HFF-Myc (cell line): ENCODE data around the gene KRT8.

Experiments used
- DNase-seq: peaks from one replicate; pipeline ENCODE4 v3.0.0-alpha.2; 2011; ENCODE audit warnings: low read depth; ENCODE audit errors: extremely low read depth
- H3K4me3 ChIP-seq: replicated peaks from 2 replicates; pipeline ENCODE4 v1.5.1; 2011; ENCODE audit warnings: low read depth, mild to moderate bottlenecking, control low read depth, low read length
- TF ChIP-seq, protein P1 (sequence below): IDR thresholded peaks from 2 replicates; pipeline ENCODE4 v1.5.1; 2012; ENCODE audit warnings: mild to moderate bottlenecking, low read depth, low read length, control low read depth; ENCODE audit errors: missing control alignments

The KRT8 gene

DNA sequence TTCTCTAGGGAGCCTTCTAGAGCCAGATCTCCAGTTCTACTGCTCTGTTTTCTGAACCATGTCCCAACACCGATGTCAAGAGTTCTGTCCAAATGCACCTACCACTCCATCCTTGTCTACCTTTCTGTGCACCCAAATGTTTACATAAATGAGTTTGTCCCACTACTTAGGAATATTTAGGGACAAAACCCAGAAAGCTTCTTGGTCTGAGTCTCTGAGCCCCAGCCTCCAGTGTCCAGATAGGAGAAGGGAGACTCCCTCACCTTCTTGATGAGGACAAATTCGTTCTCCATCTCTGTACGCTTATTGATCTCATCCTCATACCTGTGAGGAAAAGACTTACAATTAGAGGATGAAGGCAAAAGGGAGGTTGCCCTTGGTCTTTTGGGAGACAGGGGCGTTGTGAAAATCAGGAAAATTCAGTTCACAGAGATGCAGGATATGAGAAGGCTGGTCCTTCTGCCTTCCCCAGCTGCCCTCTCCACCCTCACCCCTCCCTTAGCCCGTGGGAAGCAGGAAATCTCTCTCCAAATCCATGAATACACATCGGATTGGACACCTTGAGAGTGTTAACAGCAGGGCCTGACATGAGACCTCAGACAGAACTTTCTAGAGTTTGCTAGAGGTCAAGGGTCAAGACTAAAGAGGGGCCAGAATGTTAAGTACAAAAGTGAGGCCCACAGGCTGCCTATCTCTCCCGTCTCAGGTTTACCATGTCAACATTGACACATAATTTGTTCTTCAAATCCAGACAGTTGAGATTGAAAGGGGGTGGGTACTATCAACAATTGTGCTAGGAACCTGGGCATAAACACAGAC is 3.8 kb downstream of the KRT8 start:
- TF ChIP-seq, protein P1, sequence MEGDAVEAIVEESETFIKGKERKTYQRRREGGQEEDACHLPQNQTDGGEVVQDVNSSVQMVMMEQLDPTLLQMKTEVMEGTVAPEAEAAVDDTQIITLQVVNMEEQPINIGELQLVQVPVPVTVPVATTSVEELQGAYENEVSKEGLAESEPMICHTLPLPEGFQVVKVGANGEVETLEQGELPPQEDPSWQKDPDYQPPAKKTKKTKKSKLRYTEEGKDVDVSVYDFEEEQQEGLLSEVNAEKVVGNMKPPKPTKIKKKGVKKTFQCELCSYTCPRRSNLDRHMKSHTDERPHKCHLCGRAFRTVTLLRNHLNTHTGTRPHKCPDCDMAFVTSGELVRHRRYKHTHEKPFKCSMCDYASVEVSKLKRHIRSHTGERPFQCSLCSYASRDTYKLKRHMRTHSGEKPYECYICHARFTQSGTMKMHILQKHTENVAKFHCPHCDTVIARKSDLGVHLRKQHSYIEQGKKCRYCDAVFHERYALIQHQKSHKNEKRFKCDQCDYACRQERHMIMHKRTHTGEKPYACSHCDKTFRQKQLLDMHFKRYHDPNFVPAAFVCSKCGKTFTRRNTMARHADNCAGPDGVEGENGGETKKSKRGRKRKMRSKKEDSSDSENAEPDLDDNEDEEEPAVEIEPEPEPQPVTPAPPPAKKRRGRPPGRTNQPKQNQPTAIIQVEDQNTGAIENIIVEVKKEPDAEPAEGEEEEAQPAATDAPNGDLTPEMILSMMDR: no peak
- no peak overlapping the region for H3K4me3 ChIP-seq
- no peak for DNase-seq

DNA sequence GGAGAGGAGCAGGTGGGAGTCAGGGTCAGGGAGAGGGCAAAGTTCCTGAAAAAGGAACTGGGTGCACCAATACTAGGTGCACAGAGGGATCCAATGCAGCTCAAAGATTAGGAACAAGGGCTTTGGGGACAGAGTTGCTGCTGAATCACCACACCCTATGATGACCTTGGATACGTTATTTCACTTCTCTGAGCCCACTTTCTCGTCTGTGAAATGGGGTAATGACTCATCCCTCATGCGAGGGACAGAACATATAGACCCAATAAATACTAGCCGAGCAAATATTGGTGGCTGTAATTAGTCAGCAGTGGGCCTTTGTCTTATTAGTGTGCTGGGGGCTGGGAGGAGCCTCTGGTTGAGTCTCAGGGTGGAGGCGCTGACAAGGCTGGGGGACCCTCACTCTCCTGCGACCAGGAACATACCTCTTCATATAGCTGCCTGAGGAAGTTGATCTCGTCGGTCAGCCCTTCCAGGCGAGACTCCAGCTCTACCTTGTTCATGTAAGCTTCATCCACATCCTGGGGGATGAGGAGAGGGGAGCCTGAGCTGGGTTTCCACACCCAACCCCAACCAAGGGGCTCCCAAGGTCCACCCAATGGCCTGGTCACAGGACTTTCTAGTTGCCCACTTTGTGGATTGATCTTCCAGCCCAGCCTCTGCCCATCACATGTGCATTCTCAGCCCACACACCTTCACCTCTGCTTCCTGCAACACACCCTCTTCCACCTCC is 4.5 kb downstream of the KRT8 start:
- DNase-seq: no peak
- TF ChIP-seq, protein P1: no peak
- H3K4me3 ChIP-seq: no peak overlapping the region

DNA sequence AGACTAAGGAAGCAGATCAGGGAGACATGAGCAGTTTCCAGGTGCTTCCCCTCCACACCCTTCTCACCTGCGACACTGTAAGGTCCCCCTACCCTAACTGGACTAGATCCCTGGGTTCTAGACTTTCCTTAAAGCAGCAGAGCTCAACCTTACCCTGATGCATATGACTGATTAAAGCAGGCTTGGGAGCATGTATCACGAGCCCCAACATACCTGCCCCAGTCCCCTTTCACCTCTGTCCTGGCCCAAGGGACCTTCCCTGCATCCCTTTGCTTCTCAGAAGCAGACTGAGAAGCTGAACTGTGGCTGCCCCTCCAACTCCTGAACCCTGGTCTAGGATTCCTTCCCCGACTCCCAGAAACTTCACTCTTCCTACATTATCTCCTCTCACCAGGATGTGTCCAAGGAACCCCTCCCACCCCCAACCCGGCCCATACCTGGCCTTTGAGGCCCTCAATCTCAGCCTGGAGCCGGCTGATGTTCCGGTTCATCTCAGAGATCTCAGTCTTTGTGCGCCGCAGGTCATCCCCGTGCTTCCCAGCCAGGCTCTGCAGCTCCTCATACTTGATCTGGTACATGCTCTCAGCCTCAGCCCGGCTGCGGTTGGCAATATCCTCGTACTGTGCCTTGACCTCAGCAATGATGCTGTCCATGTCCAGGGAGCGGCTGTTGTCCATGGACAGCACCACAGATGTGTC is 5.4 kb downstream of the KRT8 start:
- no peak for DNase-seq
- TF ChIP-seq, protein P1: no peak
- no peak overlapping the region for H3K4me3 ChIP-seq

DNA sequence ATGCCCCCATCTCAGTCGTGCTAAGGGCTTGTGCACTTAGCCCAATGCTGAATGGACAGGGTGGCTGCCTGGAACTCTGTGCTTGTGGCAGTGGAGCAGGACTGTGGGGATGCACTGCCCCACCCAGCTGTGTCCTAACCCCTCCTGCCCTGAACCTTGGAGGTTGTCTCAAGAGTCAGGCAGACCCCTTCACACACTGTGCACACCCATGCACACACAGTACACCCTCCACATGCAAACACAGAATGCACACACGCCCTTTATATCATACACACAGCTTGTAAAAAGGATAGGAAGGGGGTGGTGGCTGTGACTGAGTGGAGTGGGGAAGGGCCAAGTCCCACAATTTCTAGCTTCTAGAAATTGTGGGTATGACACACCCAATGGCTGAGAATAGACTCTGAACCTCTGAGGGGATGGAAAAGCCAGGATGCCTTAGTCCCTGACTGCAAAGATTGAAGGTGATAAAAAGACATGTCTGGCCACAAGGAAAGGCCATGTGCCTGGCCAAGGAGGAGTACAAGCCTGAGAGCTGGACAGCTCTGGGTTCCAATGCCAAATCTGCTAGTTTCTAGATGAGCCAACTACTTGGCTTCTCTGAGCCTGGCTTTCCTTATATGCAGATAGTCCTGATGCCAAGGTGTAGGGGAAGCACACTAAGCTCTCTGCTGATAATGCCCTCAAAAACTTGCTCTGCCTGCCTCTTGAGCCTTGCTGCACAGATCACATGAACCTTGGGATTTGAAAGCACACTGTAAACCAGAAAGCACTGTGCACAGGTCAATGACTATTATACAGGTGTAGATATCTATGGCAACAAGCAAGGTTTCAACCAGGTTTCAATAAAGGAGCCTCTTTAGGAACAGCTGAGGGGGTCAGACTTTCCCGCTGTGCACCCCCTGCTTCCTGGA is 8.4 kb downstream of the KRT8 start:
- TF ChIP-seq, protein P1: no peak
- no peak overlapping the region for H3K4me3 ChIP-seq
- DNase-seq: no peak

DNA sequence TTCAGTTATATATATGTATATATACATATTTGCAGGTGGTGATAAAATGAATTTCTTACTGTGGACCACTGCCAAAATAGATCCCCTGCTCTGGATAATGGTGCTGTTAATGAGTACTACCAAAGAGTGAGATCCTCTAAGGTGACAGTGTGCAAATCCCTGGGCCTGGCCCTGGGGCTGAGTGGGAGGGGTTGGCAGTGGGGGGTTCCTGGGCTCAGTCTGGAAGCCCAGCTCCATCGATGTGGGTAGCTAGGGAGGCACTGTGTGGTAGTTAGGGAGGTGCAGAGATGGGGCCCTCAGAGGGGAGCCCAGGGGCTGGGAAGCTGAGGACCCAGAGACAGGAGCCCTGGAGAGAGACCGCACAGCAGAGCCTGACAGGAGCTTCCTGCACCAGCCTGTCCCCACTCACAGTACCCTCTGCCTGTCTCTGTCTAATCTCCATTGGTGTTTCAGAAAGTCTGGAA is 9.1 kb downstream of the KRT8 start:
- DNase-seq: no peak
- H3K4me3 ChIP-seq: no peak overlapping the region
- TF ChIP-seq, protein P1: no peak

DNA sequence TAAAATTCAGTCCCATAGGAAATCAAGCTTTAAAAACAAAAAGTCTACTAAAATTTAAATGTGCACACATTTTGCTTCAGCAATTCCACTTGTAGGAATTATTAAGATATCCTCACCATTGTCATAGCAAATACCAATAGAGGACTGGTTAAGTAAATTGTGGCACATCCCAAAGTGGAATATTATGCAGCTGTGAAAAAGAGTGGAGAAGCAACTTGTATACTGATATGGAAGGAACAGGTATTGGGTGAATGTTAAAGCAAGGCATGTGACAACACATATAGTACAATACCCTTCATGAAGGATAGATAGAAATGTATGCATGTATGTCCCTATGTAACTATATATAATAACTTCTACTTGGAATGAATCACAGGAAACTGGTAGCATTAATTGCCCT is 11.9 kb downstream of the KRT8 start:
- H3K4me3 ChIP-seq: no peak overlapping the region
- TF ChIP-seq, protein P1: no peak
- DNase-seq: no peak
